NCI-H526 (cell line): Measurements from ENCODE around the gene LTB.
A peak's percentile ranks its signal among the peaks of the same experiment; 100 is the strongest.
"Not testable (repeated sequence)": the region's sequence is repeated elsewhere in the genome, so short reads cannot be mapped to it uniquely, and the experiment has no call there.

Source experiments
- DNase-seq, 2 experiments: peaks; one replicate each; lab custom pipeline; 2025; lab: John Stamatoyannopoulos, UW

LTB gene

DNA sequence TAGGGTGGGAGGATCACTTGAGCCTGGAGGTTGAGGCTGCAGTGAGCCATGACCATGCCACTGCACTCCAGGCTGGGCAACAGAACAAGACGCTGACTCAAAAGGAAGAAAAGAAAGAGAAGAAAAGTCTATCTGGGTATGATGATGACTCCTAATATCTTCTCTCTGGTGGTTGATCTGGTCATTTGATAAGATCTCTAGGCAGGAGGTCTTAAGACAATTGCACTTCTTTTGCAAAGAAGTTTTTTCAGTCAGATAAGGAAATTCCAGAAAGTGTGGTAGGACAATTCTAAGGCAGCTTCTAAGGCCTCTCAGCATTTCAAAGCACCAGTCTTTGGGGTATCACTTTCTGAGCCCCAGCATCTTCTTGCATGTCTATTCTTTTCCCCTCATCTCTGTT is 25.1 kb upstream of the LTB start:
- no peak for DNase-seq

DNA sequence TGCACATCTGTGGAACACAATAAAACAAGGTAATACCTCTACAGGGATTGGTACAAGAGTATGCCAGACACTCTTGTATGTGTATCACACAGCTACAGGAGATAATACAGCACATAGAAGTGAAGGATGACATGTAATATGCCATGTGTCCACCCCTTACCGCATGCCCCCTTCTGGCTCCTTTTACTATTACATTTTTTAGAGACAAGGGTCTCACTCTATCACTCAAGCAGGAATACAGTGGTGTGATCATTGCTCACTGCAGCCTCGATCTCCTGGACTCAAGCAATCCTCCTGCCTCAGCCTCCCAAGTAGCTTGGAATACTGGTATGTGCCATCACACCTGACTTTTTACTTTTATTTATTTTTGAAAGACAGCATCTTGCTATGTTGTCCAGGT is 14.8 kb upstream of the LTB start:
- DNase-seq: peak; percentile 27 to 64

DNA sequence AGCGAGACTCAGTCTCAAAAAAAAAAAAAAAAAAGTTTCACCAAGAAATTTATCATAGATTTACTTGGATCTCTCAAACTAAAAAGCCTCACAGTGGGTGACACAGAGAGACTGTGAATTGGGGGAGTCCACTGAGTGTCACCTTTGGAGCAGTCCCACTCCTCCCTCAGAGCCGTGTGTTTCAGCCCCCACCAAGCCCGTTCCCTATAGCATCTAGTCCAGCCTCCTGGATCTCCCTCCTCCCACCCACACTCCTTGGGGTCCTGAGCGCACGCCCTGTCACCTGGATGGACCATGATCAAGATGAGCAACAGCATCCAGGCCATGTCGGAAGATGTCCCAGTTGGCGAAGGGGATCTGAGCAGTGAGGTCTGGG is 10.2 kb upstream of the LTB start:
- no peak for DNase-seq

DNA sequence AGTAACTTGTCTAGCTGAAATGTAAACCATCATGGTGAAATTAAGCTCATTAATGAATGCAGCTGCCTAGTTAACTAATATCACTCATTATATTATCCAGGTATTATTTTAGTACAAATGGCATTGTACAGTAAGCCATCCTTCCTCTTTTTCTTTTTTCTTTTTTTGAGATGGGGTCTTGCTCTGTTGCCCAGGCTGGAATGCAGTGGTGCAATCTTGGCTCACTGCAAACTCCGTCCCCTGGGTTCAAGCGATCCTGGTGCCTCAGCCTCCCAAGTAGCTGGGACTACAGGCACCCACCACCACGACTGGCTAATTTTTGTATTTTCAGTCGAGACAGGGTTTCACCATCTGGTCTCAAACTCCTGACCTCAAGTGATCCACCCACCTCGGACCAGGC is 8.5 kb upstream of the LTB start:
- not testable (repeated sequence) for DNase-seq

DNA sequence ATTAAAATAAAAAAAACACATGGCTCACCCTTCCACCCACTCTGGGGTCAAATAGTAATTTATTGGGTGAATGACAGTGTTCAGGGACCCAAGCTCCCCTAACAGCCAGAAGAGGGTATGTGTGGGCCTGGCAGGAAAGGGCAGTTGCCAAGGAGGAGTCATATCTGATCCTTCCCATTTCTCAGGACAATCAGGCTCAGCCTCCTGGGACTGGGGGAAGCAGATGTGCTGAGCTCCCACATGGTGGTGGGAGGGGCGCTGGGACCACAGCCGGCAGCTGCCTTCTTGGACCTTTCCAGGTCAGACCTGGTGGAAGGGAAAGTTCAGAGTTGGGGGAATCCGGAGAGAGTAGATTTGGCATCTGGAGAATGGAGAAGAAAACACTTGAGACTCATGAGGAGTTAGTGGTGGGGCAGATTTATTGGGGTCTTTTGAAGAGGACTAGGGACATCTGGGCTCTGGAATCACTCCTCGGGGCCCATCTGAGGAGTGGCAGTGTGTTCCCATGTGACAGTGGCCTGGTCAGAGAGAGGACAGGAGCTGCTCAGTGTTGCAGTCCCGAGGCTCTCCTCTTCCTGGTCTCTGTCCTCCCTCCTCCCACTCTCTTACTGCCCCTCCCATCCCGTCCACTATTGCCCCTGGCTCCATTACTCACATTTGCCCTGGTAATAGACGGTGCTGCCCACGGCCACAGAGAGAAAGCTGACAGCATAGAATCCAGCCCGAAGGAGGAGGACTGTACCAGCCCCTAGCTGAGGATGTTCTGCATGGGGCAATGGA is 6.8 kb upstream of the LTB start:
- DNase-seq: no peak

DNA sequence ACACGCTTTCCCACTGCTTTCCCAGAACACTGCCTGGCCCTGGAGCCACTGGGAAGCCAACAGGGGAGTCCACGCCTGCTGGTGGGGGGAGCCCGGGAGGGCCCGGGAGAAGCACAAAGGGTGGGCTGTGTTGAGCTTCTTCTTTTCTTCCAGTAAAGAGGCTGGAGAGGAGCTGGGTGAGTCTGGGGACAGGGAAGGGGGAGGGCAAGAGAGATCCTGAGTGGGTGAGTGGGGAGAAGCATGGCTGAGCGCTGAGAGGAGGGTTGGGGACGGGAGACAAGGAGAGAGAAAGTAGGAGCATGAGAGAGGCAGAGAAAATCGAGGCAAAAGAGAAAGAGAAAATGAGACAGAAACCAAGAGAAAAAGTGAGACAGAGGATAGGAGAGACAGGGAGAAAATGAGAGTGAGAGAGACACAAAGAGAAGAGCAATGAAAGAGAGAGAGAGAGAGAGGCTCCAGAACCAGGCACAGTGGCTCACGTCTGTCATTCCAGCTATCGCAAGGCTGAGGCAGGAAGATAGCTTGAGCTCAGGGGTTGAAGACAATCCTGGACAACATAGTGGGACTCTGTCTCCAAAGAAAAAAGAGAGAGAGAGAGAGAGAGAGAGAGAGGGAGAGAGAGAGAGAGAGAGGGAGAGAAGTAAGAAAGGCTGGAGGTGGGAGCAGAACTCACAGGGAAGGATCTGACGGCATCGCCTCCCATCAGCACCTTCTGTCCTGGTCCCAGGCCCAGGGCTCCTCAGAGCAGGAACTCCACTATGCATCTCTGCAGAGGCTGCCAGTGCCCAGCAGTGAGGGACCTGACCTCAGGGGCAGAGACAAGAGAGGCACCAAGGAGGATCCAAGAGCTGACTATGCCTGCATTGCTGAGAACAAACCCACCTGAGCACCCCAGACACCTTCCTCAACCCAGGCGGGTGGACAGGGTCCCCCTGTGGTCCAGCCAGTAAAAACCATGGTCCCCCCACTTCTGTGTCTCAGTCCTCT is 5.9 kb upstream of the LTB start:
- DNase-seq: no peak

DNA sequence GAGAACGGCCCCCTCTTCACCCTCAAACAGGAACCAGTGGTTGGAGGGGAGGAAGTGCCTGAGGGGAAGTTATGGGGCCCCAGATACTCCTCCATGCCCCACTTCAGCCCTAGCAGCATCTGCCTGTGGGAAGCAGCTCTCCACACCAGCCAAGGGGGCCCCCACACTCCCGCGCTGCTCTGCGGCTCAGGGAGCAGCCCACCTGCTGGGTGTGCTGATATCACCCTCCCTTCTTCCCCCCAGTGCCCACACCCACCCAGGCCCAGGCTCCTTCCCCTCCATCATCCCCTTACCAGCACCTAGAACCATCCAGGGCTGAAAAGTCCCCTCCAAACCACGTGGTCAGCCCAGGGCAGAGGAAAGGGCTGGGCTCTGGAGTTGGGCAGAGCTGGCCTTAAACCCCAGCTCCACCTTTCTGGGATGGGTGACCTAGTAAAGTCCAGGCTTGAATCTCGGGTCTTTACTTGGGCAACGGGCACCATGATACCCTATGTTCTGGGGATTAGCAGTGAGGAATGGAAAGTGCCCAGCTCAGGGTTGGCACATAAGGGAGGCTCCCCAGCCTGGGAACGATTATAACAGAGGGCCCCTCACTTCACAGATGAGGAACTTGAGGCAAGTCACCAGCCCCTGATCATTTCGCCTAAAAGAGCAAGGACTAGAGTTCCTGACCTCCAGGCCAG is 4.5 kb upstream of the LTB start:
- no peak for DNase-seq

DNA sequence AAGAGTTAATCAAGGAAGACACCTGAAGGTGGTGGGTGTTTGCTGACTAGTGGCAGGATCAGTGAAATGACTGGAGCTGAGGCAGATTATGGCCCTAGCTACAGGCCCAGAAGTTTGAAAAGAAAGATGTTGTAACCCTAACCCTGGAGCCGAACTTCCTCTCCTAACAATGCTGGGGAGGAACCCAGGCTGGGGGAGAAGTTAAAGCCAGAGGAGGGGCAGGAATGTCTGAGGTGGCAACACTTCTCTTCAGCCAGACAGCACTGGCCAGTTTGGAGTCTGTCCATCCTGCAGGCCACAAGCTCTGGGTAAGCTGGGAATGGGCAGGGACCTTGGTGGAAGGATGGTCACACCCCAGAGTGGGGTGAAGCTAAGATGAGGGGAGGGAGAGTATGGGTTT is 3.8 kb upstream of the LTB start, which contains the start of gene LST1:
Gene LST1 (plus strand): TSS at position 270 of the 400 bp plus-strand sequence. CDS start 1,023 bp downstream, outside the sequence.
- no peak for DNase-seq

DNA sequence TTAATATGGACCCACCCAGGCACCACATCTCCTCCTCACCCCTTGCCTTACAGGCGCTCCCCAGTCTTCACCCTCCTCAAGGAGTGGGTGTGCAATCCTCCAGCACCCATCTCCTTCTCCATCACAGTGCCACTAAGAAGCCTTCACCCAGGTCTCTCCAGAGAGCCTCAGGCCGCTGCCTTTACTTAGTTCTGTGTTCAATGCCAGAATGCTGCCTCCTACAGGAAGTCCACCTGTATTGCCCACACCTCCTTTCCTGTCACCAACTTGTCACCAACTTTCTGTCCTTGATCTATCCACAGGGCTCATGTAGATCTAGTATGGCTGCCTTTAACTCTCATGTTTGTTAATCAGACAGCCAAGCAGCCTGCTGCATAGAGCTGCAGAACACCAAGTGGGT is 3.3 kb upstream of the LTB start:
- DNase-seq: no peak

DNA sequence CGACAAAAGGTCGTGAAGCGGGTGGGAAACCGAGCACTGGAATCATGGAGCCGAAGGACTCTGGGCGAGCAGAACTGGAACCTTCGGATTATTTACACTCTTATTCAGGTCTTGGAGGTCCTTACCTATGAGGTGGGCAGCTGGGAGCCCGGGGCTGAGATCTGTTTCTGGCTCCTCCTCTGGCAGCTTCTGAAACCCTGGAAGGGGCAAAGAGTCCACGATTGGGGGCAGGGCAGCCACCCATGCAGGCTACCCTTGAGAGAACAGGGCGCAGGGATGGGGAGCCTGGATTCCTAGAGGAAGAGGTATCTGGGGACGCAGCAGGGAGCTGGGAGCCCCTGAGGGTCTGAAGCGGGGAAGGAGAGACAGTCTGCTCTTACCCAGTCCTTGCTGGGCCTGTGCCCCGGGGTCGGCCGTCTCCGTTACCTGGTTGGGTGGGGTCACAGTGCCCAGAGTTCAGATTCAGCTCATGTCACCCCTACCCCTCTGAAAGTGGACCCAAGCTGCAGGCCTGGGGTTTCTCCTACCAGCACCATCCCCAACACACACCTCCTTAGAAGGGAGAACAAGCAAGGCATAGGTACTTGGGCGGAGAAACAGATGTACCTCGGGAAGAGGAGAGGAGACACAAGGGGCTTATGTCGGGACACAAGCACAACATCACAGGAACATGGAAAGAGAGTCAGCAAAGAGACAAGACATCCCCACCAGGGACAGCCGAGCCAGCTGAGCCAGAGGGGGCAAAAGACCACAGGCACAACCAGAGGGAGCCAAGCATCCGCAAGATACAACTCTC is 592 bp downstream of the LTB start:
- no peak for DNase-seq

DNA sequence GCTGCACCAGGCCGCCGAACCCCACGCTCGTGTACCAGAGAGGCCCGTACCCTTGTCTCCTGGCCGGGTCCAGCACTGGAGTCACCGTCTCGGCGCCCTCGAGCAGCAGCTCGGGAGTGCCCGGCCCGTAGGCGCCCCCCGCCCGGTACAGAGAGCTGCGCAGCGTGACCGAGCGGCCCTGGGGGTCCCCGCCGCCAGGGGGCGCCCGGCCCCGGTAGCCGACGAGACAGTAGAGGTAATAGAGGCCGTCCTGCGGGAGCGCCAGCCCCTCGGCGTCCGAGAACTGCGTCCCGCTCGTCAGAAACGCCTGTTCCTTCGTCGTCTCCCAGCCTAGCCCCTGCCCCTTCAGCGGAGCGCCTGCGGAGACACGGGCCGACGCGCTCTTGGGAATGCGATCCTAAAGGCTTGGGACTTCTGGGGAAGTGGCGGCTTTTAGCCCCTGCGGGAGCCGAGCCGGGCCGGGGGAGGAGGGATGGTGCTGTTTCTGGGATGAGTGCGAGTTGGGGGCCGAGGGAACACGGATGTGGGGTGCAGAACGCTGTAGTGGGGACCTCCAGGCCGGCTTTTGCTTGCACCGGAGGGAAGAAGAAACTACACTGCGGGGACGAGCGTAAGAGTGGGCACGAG is 1.3 kb downstream of the LTB start:
- peak; percentile 47 to 90 for DNase-seq

DNA sequence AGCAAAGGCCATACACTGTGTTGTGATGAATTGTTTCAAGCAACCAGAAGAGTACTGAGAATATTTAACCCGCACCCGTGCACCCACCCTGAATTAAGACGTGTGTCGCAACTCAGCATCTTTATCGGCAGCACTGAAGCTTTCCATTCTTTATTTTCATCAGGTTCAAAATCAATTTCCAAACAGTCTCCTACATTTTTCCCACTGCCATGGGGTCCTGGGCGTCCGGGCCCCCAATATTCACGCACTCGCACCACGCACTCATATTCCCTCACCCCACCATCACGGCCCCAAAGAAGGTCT is 1.8 kb downstream of the LTB start:
- no peak for DNase-seq

DNA sequence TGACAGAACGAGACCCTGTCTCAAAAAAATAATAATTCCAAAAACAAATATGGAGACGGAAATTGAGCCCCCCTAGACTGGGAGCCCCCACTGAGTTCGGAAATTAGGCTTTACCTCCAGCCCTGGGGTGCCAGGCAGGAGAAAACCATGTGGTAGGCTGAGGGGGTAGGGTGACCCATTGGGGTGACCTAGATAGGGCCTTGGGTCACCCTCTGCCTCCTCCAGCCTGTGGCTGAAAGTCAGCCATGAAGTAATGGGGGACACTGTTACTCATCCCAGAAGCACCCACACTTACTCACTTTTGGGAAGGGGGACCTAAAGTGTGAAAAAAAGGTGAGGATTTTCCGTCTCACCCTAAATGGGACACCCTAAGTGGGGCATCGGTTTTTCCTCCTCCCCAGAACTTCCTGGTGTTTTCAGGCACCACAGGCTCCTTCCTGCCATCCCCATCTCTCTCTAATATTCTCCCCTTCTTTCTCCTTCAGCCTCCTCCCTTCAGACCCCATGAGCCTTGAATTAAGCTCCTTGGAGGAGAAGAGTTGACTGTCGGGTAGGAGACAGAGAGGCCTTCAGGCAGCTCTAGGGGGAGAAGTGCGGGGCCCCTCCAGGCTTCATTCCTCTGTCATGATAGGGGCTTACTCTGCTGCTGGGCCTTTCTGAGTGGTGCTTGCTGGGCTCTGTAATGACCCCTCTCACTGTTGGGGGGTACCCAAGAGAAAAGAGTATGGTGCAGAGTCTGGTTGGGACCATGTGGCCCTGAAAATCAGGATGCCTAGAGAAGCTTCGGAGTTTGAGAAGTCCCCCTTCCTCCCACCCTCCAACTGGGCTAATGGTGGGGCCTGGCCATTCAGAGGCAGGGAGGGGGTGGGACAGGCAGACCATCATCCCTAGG is 2.4 kb downstream of the LTB start:
- no peak for DNase-seq

DNA sequence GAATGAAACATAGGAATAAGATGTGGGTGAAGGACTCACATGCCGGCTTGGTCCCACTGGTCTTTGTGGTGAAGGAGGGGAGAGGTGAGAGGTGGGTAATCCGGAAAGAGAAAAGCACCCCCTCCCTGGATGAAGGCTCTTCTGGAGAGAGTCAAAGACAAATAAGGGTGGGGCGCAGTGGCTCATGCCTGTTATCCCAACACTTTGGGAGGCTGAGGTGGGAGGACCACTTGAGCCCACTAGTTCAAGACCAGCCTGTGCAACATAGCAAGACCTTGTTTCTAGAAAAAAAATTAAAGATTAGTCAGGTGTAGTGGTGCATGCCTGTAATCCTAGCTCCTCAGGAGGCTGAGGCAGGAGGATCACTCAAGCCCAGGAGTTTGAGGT is 3.1 kb downstream of the LTB start:
- DNase-seq: no peak

DNA sequence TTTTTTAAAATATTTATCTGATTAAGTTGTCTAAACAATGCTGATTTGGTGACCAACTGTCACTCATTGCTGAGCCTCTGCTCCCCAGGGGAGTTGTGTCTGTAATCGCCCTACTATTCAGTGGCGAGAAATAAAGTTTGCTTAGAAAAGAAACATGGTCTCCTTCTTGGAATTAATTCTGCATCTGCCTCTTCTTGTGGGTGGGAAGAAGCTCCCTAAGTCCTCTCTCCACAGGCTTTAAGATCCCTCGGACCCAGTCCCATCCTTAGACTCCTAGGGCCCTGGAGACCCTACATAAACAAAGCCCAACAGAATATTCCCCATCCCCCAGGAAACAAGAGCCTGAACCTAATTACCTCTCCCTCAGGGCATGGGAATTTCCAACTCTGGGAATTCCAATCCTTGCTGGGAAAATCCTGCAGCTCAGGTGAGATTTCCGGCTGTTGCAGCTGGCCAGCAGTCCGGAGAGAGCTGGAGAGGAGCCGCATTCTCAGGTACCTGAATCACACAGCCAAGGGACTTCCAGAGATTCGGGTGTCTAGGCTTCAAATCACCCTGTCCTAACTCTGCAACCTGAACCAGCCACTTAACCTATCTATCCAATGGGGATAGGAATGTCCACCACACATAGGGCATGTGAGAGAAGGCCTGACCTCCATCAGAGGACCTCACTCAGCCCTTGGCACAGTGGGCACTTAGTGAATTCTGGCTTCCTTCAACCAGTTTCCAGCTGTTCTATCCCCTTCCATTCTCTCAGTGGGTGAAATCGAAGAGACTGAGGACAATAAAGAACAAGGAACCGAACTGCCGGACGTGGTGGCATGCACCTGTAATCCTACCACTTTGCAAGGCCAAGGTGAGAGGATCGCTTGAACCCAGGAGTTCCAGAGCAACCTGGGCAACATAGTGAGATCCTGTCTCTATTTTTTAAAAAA is 3.8 kb downstream of the LTB start:
- DNase-seq: no peak

DNA sequence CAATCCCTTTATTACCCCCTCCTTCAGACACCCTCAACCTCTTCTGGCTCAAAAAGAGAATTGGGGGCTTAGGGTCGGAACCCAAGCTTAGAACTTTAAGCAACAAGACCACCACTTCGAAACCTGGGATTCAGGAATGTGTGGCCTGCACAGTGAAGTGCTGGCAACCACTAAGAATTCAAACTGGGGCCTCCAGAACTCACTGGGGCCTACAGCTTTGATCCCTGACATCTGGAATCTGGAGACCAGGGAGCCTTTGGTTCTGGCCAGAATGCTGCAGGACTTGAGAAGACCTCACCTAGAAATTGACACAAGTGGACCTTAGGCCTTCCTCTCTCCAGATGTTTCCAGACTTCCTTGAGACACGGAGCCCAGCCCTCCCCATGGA is 4.7 kb downstream of the LTB start:
- DNase-seq: no peak

DNA sequence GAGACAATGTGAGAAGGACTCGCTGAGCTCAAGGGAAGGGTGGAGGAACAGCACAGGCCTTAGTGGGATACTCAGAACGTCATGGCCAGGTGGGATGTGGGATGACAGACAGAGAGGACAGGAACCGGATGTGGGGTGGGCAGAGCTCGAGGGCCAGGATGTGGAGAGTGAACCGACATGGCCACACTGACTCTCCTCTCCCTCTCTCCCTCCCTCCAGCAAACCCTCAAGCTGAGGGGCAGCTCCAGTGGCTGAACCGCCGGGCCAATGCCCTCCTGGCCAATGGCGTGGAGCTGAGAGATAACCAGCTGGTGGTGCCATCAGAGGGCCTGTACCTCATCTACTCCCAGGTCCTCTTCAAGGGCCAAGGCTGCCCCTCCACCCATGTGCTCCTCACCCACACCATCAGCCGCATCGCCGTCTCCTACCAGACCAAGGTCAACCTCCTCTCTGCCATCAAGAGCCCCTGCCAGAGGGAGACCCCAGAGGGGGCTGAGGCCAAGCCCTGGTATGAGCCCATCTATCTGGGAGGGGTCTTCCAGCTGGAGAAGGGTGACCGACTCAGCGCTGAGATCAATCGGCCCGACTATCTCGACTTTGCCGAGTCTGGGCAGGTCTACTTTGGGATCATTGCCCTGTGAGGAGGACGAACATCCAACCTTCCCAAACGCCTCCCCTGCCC is 5.2 kb downstream of the LTB start:
- DNase-seq: no peak

DNA sequence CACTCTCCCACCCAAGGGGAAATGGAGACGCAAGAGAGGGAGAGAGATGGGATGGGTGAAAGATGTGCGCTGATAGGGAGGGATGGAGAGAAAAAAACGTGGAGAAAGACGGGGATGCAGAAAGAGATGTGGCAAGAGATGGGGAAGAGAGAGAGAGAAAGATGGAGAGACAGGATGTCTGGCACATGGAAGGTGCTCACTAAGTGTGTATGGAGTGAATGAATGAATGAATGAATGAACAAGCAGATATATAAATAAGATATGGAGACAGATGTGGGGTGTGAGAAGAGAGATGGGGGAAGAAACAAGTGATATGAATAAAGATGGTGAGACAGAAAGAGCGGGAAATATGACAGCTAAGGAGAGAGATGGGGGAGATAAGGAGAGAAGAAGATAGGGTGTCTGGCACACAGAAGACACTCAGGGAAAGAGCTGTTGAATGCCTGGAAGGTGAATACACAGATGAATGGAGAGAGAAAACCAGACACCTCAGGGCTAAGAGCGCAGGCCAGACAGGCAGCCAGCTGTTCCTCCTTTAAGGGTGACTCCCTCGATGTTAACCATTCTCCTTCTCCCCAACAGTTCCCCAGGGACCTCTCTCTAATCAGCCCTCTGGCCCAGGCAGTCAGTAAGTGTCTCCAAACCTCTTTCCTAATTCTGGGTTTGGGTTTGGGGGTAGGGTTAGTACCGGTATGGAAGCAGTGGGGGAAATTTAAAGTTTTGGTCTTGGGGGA is 6.1 kb downstream of the LTB start:
- no peak for DNase-seq
